WTC11 (cell line): ENCODE results near the gene RAB26. TPM values are rescaled to one million over a fixed set of nuclear protein-coding genes. Genes with fewer than 3 reads are reported as not detected.

Source experiments
- ATAC-seq: fragments of 200-7000 bp; cut with Tn5 transposase; 2 replicates; pipeline ENCODE4 v1.10.0; 2021; ENCODE audit warnings: mild to moderate bottlenecking, moderate library complexity
- CTCF ChIA-PET: fragments of 300-600 bp; sonication (Branson Sonifier 250); formaldehyde crosslinking; loops from one replicate; lab custom pipeline; 2021; ENCODE audit warnings: antibody characterized with exemption; lab: Charles Lee
- POLR2A ChIA-PET: fragments of 350-600 bp; sonication (Branson Sonifier 250); formaldehyde crosslinking; loops from one replicate; lab custom pipeline; 2021; ENCODE audit warnings: antibody characterized with exemption; lab: Charles Lee
- DNase-seq: peaks from one replicate; pipeline ENCODE4 v3.0.0; 2021; ENCODE audit warnings: low spot score
- H3K27ac Mint-ChIP-seq: 2 replicates; pipeline ENCODE4 v1.8.0; 2021; ENCODE audit warnings: mixed read lengths
- H3K27me3 Mint-ChIP-seq: 2 replicates; pipeline ENCODE4 v1.8.0; 2021; ENCODE audit warnings: low read depth, mild to moderate bottlenecking, moderate library complexity, mixed read lengths
- H3K36me3 Mint-ChIP-seq: 2 replicates; pipeline ENCODE4 v1.8.0; 2021; ENCODE audit warnings: mixed read lengths
- H3K4me1 Mint-ChIP-seq: 2 replicates; pipeline ENCODE4 v1.8.0; 2022; ENCODE audit warnings: mixed read lengths
- H3K4me3 Mint-ChIP-seq: 2 replicates; pipeline ENCODE4 v1.8.0; 2021; ENCODE audit warnings: mild to moderate bottlenecking, moderate library complexity, mixed read lengths
- H3K9me3 Mint-ChIP-seq: 2 replicates; pipeline ENCODE4 v1.8.0; 2021; ENCODE audit warnings: mixed read lengths
- CREB1 ChIP-seq: sonication (generic); formaldehyde crosslinking; IDR thresholded peaks from 2 replicates; pipeline ENCODE4 v1.8.0; 2023; ENCODE audit warnings: mild to moderate bottlenecking, missing genetic modification reagents
- EMX1 ChIP-seq: fragments of 250-450 bp; sonication (Bioruptor Pico); IDR thresholded peaks from 2 replicates; pipeline ENCODE4 v1.8.0; 2021; ENCODE audit warnings: mild to moderate bottlenecking
- GABPB1 ChIP-seq: sonication (generic); formaldehyde crosslinking; IDR thresholded peaks from 2 replicates; pipeline ENCODE4 v1.8.1; 2023; ENCODE audit warnings: mild to moderate bottlenecking, missing genetic modification reagents
- KAT7 ChIP-seq: sonication (generic); formaldehyde crosslinking; IDR thresholded peaks from 2 replicates; pipeline ENCODE4 v1.8.1; 2023; ENCODE audit warnings: missing genetic modification reagents, mild to moderate bottlenecking, borderline replicate concordance
- RORB ChIP-seq: fragments of 250-450 bp; sonication (Bioruptor Pico); IDR thresholded peaks from 2 replicates; pipeline ENCODE4 v1.9.0; 2021; ENCODE audit warnings: mild to moderate bottlenecking
- SP1 ChIP-seq: sonication (generic); formaldehyde crosslinking; conservative IDR thresholded peaks from 2 replicates; pipeline ENCODE4 v1.8.1; 2022; ENCODE audit warnings: missing genetic modification reagents
- TCF7 ChIP-seq: sonication (generic); formaldehyde crosslinking; IDR thresholded peaks from 2 replicates; pipeline ENCODE4 v1.8.0; 2022; ENCODE audit warnings: mild to moderate bottlenecking, low read depth, missing genetic modification reagents, moderate library complexity
- TEAD1 ChIP-seq: sonication (generic); formaldehyde crosslinking; IDR thresholded peaks from 2 replicates; pipeline ENCODE4 v1.8.0; 2022; ENCODE audit warnings: mild to moderate bottlenecking, missing genetic modification reagents
- TEAD4 ChIP-seq: sonication (generic); formaldehyde crosslinking; IDR thresholded peaks from 2 replicates; pipeline ENCODE4 v1.8.0; 2022; ENCODE audit warnings: mild to moderate bottlenecking, missing genetic modification reagents
- total RNA-seq: library from RNA; stranded (reverse); gene quantifications from 3 replicates; pipeline ENCODE4 v1.2.3, GENCODE V29; 2021
- TF ChIP-seq, protein P1 (sequence below): fragments of 250-450 bp; sonication (Bioruptor Pico); IDR thresholded peaks from 2 replicates; pipeline ENCODE4 v1.9.0; 2021; ENCODE audit warnings: mild to moderate bottlenecking
- TF ChIP-seq, protein P2 (sequence below): sonication (generic); formaldehyde crosslinking; IDR thresholded peaks from 2 replicates; pipeline ENCODE4 v1.8.1; 2023; ENCODE audit warnings: mild to moderate bottlenecking, missing genetic modification reagents, borderline replicate concordance
- TF ChIP-seq, protein P3 (sequence below): sonication (generic); formaldehyde crosslinking; IDR thresholded peaks from 2 replicates; pipeline ENCODE4 v1.8.1; 2023; ENCODE audit warnings: mild to moderate bottlenecking, missing genetic modification reagents, moderate library complexity
- TF ChIP-seq, protein P4 (sequence below): sonication (generic); formaldehyde crosslinking; conservative IDR thresholded peaks from 2 replicates; pipeline ENCODE4 v1.8.1; 2023; ENCODE audit warnings: mild to moderate bottlenecking, low read depth, missing genetic modification reagents, moderate library complexity
- TF ChIP-seq, protein P5 (sequence below): fragments of 250-450 bp; sonication (Bioruptor Pico); IDR thresholded peaks from 2 replicates; pipeline ENCODE4 v1.9.0; 2021; ENCODE audit warnings: mild to moderate bottlenecking

The RAB26 gene
- total RNA-seq, 1 experiment from 2014 or later: 7.3 TPM

DNA sequence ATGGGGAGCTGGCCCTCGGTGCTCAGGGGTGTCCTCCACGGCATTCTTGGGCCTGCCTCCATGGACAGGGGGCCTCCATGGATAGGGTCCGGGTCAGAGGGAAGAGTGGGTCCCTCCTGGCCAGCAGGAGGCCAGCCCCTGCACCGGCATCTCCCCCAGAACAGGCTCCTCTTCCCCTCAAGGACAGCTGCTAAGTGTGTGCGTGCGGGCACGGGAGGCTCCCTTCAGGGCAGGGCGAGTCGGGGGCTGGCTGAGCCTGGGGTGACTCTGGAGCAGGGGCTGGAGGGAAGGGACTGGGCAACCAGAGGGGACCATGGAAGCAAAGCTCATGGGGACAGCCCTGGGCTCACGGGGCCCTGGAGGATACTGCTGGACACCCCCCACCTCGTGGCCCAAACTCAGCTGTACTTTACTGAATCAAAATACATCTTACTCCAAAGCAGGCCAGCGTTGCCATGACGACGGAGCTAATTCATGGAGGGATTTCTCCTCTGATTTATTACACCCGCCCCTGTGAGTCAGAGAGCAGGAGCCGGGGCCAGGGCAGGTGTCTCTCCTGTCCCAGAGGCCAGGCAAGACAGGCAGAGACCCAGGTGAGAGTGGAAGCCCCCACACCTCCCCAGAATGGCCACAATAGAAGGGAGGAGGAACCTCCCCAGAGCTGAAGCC, 45.9 kb downstream of the RAB26 start:
- Mint-ChIP-seq H3K4me3 (no peak overlapping the region), H3K4me1 (peaks cover 4% of the 10 kb centered on the region; the same call in 1 of the 2 replicates), H3K27me3 (peaks cover 24% of the 10 kb centered on the region), H3K36me3 (no peaks in the 10 kb centered on the region), H3K27ac (no peak overlapping the region), H3K9me3 (no peaks in the 10 kb centered on the region)
- TF ChIP-seq, protein P1, sequence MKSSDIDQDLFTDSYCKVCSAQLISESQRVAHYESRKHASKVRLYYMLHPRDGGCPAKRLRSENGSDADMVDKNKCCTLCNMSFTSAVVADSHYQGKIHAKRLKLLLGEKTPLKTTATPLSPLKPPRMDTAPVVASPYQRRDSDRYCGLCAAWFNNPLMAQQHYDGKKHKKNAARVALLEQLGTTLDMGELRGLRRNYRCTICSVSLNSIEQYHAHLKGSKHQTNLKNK (CRISPR knock-in tag): no peak
- TF ChIP-seq, protein P2, sequence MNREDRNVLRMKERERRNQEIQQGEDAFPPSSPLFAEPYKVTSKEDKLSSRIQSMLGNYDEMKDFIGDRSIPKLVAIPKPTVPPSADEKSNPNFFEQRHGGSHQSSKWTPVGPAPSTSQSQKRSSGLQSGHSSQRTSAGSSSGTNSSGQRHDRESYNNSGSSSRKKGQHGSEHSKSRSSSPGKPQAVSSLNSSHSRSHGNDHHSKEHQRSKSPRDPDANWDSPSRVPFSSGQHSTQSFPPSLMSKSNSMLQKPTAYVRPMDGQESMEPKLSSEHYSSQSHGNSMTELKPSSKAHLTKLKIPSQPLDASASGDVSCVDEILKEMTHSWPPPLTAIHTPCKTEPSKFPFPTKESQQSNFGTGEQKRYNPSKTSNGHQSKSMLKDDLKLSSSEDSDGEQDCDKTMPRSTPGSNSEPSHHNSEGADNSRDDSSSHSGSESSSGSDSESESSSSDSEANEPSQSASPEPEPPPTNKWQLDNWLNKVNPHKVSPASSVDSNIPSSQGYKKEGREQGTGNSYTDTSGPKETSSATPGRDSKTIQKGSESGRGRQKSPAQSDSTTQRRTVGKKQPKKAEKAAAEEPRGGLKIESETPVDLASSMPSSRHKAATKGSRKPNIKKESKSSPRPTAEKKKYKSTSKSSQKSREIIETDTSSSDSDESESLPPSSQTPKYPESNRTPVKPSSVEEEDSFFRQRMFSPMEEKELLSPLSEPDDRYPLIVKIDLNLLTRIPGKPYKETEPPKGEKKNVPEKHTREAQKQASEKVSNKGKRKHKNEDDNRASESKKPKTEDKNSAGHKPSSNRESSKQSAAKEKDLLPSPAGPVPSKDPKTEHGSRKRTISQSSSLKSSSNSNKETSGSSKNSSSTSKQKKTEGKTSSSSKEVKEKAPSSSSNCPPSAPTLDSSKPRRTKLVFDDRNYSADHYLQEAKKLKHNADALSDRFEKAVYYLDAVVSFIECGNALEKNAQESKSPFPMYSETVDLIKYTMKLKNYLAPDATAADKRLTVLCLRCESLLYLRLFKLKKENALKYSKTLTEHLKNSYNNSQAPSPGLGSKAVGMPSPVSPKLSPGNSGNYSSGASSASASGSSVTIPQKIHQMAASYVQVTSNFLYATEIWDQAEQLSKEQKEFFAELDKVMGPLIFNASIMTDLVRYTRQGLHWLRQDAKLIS (CRISPR knock-in tag): no peak
- TF ChIP-seq EMX1 (CRISPR knock-in tag): no peak
- no peak for TF ChIP-seq TEAD1
- no peak for TF ChIP-seq TEAD4 (CRISPR knock-in tag)
- TF ChIP-seq, protein P3, sequence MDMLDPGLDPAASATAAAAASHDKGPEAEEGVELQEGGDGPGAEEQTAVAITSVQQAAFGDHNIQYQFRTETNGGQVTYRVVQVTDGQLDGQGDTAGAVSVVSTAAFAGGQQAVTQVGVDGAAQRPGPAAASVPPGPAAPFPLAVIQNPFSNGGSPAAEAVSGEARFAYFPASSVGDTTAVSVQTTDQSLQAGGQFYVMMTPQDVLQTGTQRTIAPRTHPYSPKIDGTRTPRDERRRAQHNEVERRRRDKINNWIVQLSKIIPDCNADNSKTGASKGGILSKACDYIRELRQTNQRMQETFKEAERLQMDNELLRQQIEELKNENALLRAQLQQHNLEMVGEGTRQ (CRISPR knock-in tag): no peak
- TF ChIP-seq TCF7 (CRISPR knock-in tag): no peak
- TF ChIP-seq GABPB1 (CRISPR knock-in tag): no peak
- TF ChIP-seq CREB1 (CRISPR knock-in tag): no peak
- TF ChIP-seq SP1 (CRISPR knock-in tag): no peak
- TF ChIP-seq, protein P4, sequence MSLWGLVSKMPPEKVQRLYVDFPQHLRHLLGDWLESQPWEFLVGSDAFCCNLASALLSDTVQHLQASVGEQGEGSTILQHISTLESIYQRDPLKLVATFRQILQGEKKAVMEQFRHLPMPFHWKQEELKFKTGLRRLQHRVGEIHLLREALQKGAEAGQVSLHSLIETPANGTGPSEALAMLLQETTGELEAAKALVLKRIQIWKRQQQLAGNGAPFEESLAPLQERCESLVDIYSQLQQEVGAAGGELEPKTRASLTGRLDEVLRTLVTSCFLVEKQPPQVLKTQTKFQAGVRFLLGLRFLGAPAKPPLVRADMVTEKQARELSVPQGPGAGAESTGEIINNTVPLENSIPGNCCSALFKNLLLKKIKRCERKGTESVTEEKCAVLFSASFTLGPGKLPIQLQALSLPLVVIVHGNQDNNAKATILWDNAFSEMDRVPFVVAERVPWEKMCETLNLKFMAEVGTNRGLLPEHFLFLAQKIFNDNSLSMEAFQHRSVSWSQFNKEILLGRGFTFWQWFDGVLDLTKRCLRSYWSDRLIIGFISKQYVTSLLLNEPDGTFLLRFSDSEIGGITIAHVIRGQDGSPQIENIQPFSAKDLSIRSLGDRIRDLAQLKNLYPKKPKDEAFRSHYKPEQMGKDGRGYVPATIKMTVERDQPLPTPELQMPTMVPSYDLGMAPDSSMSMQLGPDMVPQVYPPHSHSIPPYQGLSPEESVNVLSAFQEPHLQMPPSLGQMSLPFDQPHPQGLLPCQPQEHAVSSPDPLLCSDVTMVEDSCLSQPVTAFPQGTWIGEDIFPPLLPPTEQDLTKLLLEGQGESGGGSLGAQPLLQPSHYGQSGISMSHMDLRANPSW: no peak
- TF ChIP-seq KAT7: no peak
- TF ChIP-seq, protein P5, sequence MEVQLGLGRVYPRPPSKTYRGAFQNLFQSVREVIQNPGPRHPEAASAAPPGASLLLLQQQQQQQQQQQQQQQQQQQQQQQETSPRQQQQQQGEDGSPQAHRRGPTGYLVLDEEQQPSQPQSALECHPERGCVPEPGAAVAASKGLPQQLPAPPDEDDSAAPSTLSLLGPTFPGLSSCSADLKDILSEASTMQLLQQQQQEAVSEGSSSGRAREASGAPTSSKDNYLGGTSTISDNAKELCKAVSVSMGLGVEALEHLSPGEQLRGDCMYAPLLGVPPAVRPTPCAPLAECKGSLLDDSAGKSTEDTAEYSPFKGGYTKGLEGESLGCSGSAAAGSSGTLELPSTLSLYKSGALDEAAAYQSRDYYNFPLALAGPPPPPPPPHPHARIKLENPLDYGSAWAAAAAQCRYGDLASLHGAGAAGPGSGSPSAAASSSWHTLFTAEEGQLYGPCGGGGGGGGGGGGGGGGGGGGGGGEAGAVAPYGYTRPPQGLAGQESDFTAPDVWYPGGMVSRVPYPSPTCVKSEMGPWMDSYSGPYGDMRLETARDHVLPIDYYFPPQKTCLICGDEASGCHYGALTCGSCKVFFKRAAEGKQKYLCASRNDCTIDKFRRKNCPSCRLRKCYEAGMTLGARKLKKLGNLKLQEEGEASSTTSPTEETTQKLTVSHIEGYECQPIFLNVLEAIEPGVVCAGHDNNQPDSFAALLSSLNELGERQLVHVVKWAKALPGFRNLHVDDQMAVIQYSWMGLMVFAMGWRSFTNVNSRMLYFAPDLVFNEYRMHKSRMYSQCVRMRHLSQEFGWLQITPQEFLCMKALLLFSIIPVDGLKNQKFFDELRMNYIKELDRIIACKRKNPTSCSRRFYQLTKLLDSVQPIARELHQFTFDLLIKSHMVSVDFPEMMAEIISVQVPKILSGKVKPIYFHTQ: no peak
- TF ChIP-seq RORB (CRISPR knock-in tag): no peak
- POLR2A ChIA-PET: interaction anchor here (0.7 to 1.9 kb wide), 3 partner anchors 17 to 95 kb away, joined by 3 to 12 read pairs (median 5); partner anchors contain the start of genes BRICD5 and ECI1
- no peak for ATAC-seq
- CTCF ChIA-PET: interaction anchor here (0.6 to 3.5 kb wide), 39 partner anchors 9 to 343 kb away, joined by 3 to 62 read pairs (median 4); partner anchors contain the start of genes AMDHD2, BRICD5, CCNF and DNASE1L2
- no peak for DNase-seq
